Neuronal stem cell (in vitro differentiated cells): ENCODE measurements around the gene DTNB.
"Not testable (repeated sequence)": the region's sequence is repeated elsewhere in the genome, so short reads cannot be mapped to it uniquely, and the experiment has no call there.

Experiments used
- DNase-seq: peaks from one replicate; pipeline ENCODE4 v3.0.0-alpha.2; 2013; ENCODE audit warnings: low spot score
- H2AFZ ChIP-seq: one replicate; pipeline ENCODE4 v1.6.1; 2013; ENCODE audit warnings: mild to moderate bottlenecking, low read length, inconsistent platforms
- H2AK5ac ChIP-seq: 2 replicates; pipeline ENCODE4 v1.6.1; 2013; ENCODE audit warnings: low read depth, mild to moderate bottlenecking, inconsistent platforms, low read length, moderate library complexity, mixed read lengths
- H2BK120ac ChIP-seq: 2 replicates; pipeline ENCODE4 v1.6.1; 2013; ENCODE audit warnings: low read depth, mild to moderate bottlenecking, inconsistent platforms, low read length, moderate library complexity, mixed read lengths
- H2BK12ac ChIP-seq: one replicate; pipeline ENCODE4 v1.6.1; 2013; ENCODE audit warnings: low read length, inconsistent platforms
- H2BK15ac ChIP-seq: 2 replicates; pipeline ENCODE4 v1.6.1; 2013; ENCODE audit warnings: mild to moderate bottlenecking, low read length, inconsistent platforms, mixed read lengths
- H2BK5ac ChIP-seq: one replicate; pipeline ENCODE4 v1.6.1; 2013; ENCODE audit warnings: inconsistent platforms, mild to moderate bottlenecking, low read length, moderate library complexity
- H3K14ac ChIP-seq: one replicate; pipeline ENCODE4 v1.6.1; 2013; ENCODE audit warnings: low read length, inconsistent platforms
- H3K18ac ChIP-seq: 2 replicates; pipeline ENCODE4 v1.6.1; 2013; ENCODE audit warnings: low read length, inconsistent platforms
- H3K23ac ChIP-seq: 2 replicates; pipeline ENCODE4 v1.6.1; 2013; ENCODE audit warnings: low read depth, mild to moderate bottlenecking, mixed read lengths, low read length, inconsistent platforms; ENCODE audit not compliant: poor library complexity
- H3K27ac ChIP-seq: replicated peaks from 3 replicates; pipeline ENCODE4 v1.5.1; 2013; ENCODE audit warnings: low read length, inconsistent platforms
- H3K27me3 ChIP-seq, 3 experiments: 2 replicates each; pipeline ENCODE4 v1.6.1; 2013; ENCODE audit warnings: low read length in 3 of 3, mild to moderate bottlenecking in 2 of 3, inconsistent platforms in 1 of 3, low read depth in 1 of 3, mixed read lengths in 1 of 3, moderate library complexity in 1 of 3; ENCODE audit not compliant: control insufficient read depth in 3 of 3, insufficient read depth in 3 of 3
- H3K36me3 ChIP-seq, 2 donors: replicated peaks in 1 of 2; 2 replicates each; pipeline ENCODE4 v1.6.1; 2013; ENCODE audit warnings: low read length in 2 of 2; ENCODE audit not compliant: control insufficient read depth in 2 of 2, insufficient read depth in 2 of 2
- H3K4ac ChIP-seq: 2 replicates; pipeline ENCODE4 v1.6.1; 2013; ENCODE audit warnings: inconsistent platforms, mild to moderate bottlenecking, low read length, moderate library complexity
- H3K4me1 ChIP-seq, 2 donors: 1 replicate in 1 of 2; 2 replicates in 1 of 2; pipeline ENCODE4 v1.6.1; 2013; ENCODE audit warnings: low read length in 2 of 2, low read depth in 1 of 2; ENCODE audit not compliant: control insufficient read depth in 2 of 2, insufficient read depth in 1 of 2
- H3K4me2 ChIP-seq: one replicate; pipeline ENCODE4 v1.6.1; 2013; ENCODE audit warnings: mild to moderate bottlenecking, low read length, inconsistent platforms; ENCODE audit not compliant: insufficient read depth, poor library complexity, severe bottlenecking
- H3K4me3 ChIP-seq, 2 donors: 2 replicates each; pipeline ENCODE4 v1.5.1; 2013; ENCODE audit warnings: low read length in 2 of 2, mild to moderate bottlenecking in 2 of 2, inconsistent platforms in 1 of 2, moderate library complexity in 1 of 2
- H3K79me1 ChIP-seq: one replicate; pipeline ENCODE4 v1.6.1; 2013; ENCODE audit warnings: low read depth, mild to moderate bottlenecking, inconsistent platforms, low read length, moderate library complexity
- H3K9ac ChIP-seq: one replicate; pipeline ENCODE4 v1.6.1; 2013; ENCODE audit warnings: mild to moderate bottlenecking, low read depth, low read length, inconsistent platforms; ENCODE audit not compliant: poor library complexity
- H3K9me3 ChIP-seq, 2 donors: replicated peaks in 1 of 2; 2 replicates each; pipeline versions ENCODE3 to v1.6.1; 2013; ENCODE audit warnings: low read length in 2 of 2, mild to moderate bottlenecking in 2 of 2, inconsistent platforms in 1 of 2, low read depth in 1 of 2, mixed read lengths in 1 of 2, moderate library complexity in 1 of 2; ENCODE audit not compliant: control insufficient read depth in 2 of 2, insufficient read depth in 1 of 2
- H4K8ac ChIP-seq: one replicate; pipeline ENCODE4 v1.6.1; 2013; ENCODE audit warnings: low read depth, mild to moderate bottlenecking, inconsistent platforms, low read length, moderate library complexity
- H4K91ac ChIP-seq: one replicate; pipeline ENCODE4 v1.6.1; 2013; ENCODE audit warnings: low read length, low read depth, mild to moderate bottlenecking, inconsistent platforms; ENCODE audit not compliant: poor library complexity
- WGBS, 2 donors: extraction: QIAGEN DNeasy Blood & Tissue Kit; methylation state at CpG; one replicate each; pipeline ENCODE4 v1.1.7; 2013; ENCODE audit warnings: missing lambda C conversion rate in 2 of 2, mixed read lengths in 1 of 2; ENCODE audit not compliant: insufficient read length in 2 of 2, insufficient replicate concordance in 1 of 2; ENCODE audit errors: extremely low coverage in 2 of 2; 5-methylcytosine and 5-hydroxymethylcytosine counted together

DTNB gene

DNA sequence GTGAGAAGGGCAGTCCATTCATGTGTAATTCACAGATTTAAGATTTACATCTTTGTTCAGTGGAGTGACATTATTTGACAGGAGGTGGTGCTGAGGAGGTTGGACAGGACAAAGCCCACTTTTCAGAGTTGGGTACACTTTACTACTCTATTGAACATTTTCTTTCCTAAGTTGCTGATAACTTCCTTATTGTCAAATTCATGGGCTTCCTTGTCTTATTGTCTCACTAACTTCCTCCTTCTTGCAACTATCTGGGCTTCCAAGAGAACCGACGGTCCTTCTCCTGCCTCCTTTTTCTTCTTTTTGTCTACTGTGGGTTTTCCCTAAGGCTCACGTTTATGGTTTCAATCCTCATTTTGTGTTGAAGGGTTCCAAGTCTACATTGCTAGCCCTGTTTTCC, 263.9 kb downstream of the DTNB start:
- Histone ChIP-seq H3K4me3 (no peak overlapping the region), H3K14ac (no peak overlapping the region), H3K23ac (no peak overlapping the region), H4K91ac (no peak overlapping the region), H3K4me1 (no peaks in the 10 kb centered on the region), H3K9me3 (no peaks in the 10 kb centered on the region), H3K36me3 (no peaks in the 10 kb centered on the region), H2AK5ac (no peak overlapping the region), H3K4ac (no peak overlapping the region), H3K27ac (no peak overlapping the region), H3K18ac (no peak overlapping the region), H2BK12ac (no peak overlapping the region), H3K27me3 (no peaks in the 10 kb centered on the region), H3K9ac (no peak overlapping the region), H2AFZ (no peak overlapping the region), H3K79me1 (no peaks in the 10 kb centered on the region), H2BK120ac (no peak overlapping the region), H2BK15ac (no peak overlapping the region), H4K8ac (no peak overlapping the region), H2BK5ac (no peak overlapping the region), H3K4me2 (no peak overlapping the region)
- WGBS, 2 donors, result no CpG with 5 or more reads among the region's 3 CpGs
- no peak for DNase-seq

- H2BK12ac ChIP-seq, result no peak overlapping the region
- no peak overlapping the region for H3K4ac ChIP-seq
- H3K14ac ChIP-seq, result no peak overlapping the region
- no peak overlapping the region for H3K4me2 ChIP-seq
- no peak overlapping the region for H4K91ac ChIP-seq
- no peaks in the 10 kb centered on the region for H3K4me1 ChIP-seq
- H2AFZ ChIP-seq, result no peak overlapping the region
- 100% methylated on average over 1 of the region's 1 CpG; no CpG with 5 or more reads in 1 of the 2 donors for WGBS, 2 donors
- no peak overlapping the region for H3K4me3 ChIP-seq
- H2AK5ac ChIP-seq, result no peak overlapping the region
- H3K18ac ChIP-seq, result no peak overlapping the region
- no peaks in the 10 kb centered on the region for H3K79me1 ChIP-seq
- H2BK5ac ChIP-seq, result no peak overlapping the region
- no peak overlapping the region for H3K27ac ChIP-seq
- H2BK120ac ChIP-seq, result no peak overlapping the region
- no peaks in the 10 kb centered on the region for H3K36me3 ChIP-seq
- no peaks in the 10 kb centered on the region for H3K9me3 ChIP-seq
- H2BK15ac ChIP-seq, result no peak overlapping the region
- no peak overlapping the region for H4K8ac ChIP-seq
- no peak overlapping the region for H3K9ac ChIP-seq
- no peaks in the 10 kb centered on the region for H3K27me3 ChIP-seq
- no peak for DNase-seq
- H3K23ac ChIP-seq, result no peak overlapping the region
Observed at GRCh38 chr2:25409044-25409443, 264.3 kb downstream of the DTNB start.

GRCh38 chr2:25405611-25406295, 267.6 kb downstream of the DTNB start:
- DNase-seq, result no peak

GRCh38 chr2:25403120-25403760, 270.1 kb downstream of the DTNB start:
- no CpG with 5 or more reads among the region's 13 CpGs for WGBS, 2 donors
- H3K4me1 ChIP-seq, H3K14ac ChIP-seq, H4K8ac ChIP-seq, H2AK5ac ChIP-seq, H3K18ac ChIP-seq, H3K4ac ChIP-seq, H3K9me3 ChIP-seq, H3K4me3 ChIP-seq, H3K23ac ChIP-seq, H3K9ac ChIP-seq, DNase-seq, H3K27me3 ChIP-seq, H3K4me2 ChIP-seq, H3K36me3 ChIP-seq, H3K79me1 ChIP-seq, H2AFZ ChIP-seq, H2BK120ac ChIP-seq, H4K91ac ChIP-seq, H3K27ac ChIP-seq, H2BK5ac ChIP-seq, H2BK12ac ChIP-seq, H2BK15ac ChIP-seq: not testable (repeated sequence)

More at GRCh38 chr2:25405611-25406295, 267.6 kb downstream of the DTNB start:
- H3K18ac ChIP-seq, result no peak overlapping the region
- H3K4me2 ChIP-seq, result no peak overlapping the region
- no peak overlapping the region for H2AK5ac ChIP-seq
- no peak overlapping the region for H3K9ac ChIP-seq
- H3K79me1 ChIP-seq, result no peaks in the 10 kb centered on the region
- no peak overlapping the region for H3K4me3 ChIP-seq
- WGBS, 2 donors, result no CpG with 5 or more reads among the region's 9 CpGs
- H2BK15ac ChIP-seq, result no peak overlapping the region
- H4K8ac ChIP-seq, result no peak overlapping the region
- no peak overlapping the region for H2BK12ac ChIP-seq
- H3K4me1 ChIP-seq, result peaks cover 0 to 2% of the 10 kb centered on the region in 2 donors
- H3K23ac ChIP-seq, result no peak overlapping the region
- H3K4ac ChIP-seq, result no peak overlapping the region
- H2BK120ac ChIP-seq, result no peak overlapping the region
- H2AFZ ChIP-seq, result no peak overlapping the region
- no peaks in the 10 kb centered on the region for H3K27me3 ChIP-seq
- H3K14ac ChIP-seq, result no peak overlapping the region
- no peaks in the 10 kb centered on the region for H3K9me3 ChIP-seq
- no peak overlapping the region for H2BK5ac ChIP-seq
- no peaks in the 10 kb centered on the region for H3K36me3 ChIP-seq
- no peak overlapping the region for H4K91ac ChIP-seq
- H3K27ac ChIP-seq, result no peak overlapping the region
